Activated CD4-positive, alpha-beta T cell treated with anti-CD3 and anti-CD28 coated beads, Interleukin-2, Interleukin-4, amounts not matched to agents 100 ng/mL and 50 ng/mL, durations not matched to agents 16 hours and 8 hours (primary cell): Measurements from ENCODE around the gene NEB.
"Not testable (repeated sequence)": the region's sequence is repeated elsewhere in the genome, so short reads cannot be mapped to it uniquely, and the experiment has no call there.

Experiments
- DNase-seq: peaks from one replicate; pipeline ENCODE4 v3.0.0-alpha.2; 2020; ENCODE audit warnings: low spot score

The NEB gene

GRCh38 chr2:151611351-151611750 is 122.9 kb downstream of the NEB start:
- no peak for DNase-seq

GRCh38 chr2:151610310-151610709 is 124.0 kb downstream of the NEB start:
- no peak for DNase-seq

- no peak for DNase-seq
Observed at GRCh38 chr2:151609705-151610104, 124.6 kb downstream of the NEB start.

GRCh38 chr2:151607459-151608424 is 126.5 kb downstream of the NEB start:
- not testable (repeated sequence) for DNase-seq

- not testable (repeated sequence) for DNase-seq
Observed at GRCh38 chr2:151603530-151603929, 130.7 kb downstream of the NEB start.

GRCh38 chr2:151602402-151602801 is 131.9 kb downstream of the NEB start:
- DNase-seq = not testable (repeated sequence)

- DNase-seq = not testable (repeated sequence)
Observed at GRCh38 chr2:151601803-151602202, 132.5 kb downstream of the NEB start.

GRCh38 chr2:151596903-151597608 is 137.2 kb downstream of the NEB start:
- DNase-seq = not testable (repeated sequence)

- not testable (repeated sequence) for DNase-seq
Observed at GRCh38 chr2:151591908-151592255, 142.4 kb downstream of the NEB start.

- not testable (repeated sequence) for DNase-seq
Observed at GRCh38 chr2:151591250-151591907, 142.9 kb downstream of the NEB start.

GRCh38 chr2:151581300-151581699 is 153.0 kb downstream of the NEB start:
- not testable (repeated sequence) for DNase-seq

GRCh38 chr2:151580697-151581096 is 153.6 kb downstream of the NEB start:
- DNase-seq = not testable (repeated sequence)

GRCh38 chr2:151577116-151577515 is 157.2 kb downstream of the NEB start:
- DNase-seq = no peak

GRCh38 chr2:151576080-151576479 is 158.2 kb downstream of the NEB start:
- no peak for DNase-seq

- DNase-seq = no peak
Observed at GRCh38 chr2:151575338-151575737, 158.9 kb downstream of the NEB start.

GRCh38 chr2:151570191-151570590 is 164.1 kb downstream of the NEB start:
- DNase-seq = no peak

GRCh38 chr2:151569167-151569566 is 165.1 kb downstream of the NEB start:
- no peak for DNase-seq

- DNase-seq = no peak
Observed at GRCh38 chr2:151568501-151568900, 165.8 kb downstream of the NEB start.

GRCh38 chr2:151567006-151567405 is 167.3 kb downstream of the NEB start:
- no peak for DNase-seq

GRCh38 chr2:151562398-151562797 is 171.9 kb downstream of the NEB start:
- no peak for DNase-seq

- no peak for DNase-seq
Observed at GRCh38 chr2:151560289-151560688, 174.0 kb downstream of the NEB start.

- DNase-seq = not testable (repeated sequence)
Observed at GRCh38 chr2:151559431-151559830, 174.8 kb downstream of the NEB start.

GRCh38 chr2:151557883-151558282 is 176.4 kb downstream of the NEB start:
- not testable (repeated sequence) for DNase-seq
